Adipocyte (in vitro differentiated cells): ENCODE measurements around the gene RGS7BP.
"Not testable (repeated sequence)": the region's sequence is repeated elsewhere in the genome, so short reads cannot be mapped to it uniquely, and the experiment has no call there.

ENCODE experiments used
- DNase-seq: peaks from one replicate; pipeline ENCODE4 v3.0.0-alpha.2; 2015; ENCODE audit warnings: low read depth
- H3K27me3 ChIP-seq: replicated peaks from 2 replicates; pipeline ENCODE4 v1.7.0; 2013; ENCODE audit warnings: mild to moderate bottlenecking, low read length, moderate library complexity; ENCODE audit not compliant: control insufficient read depth, insufficient read depth
- H3K36me3 ChIP-seq: 2 replicates; pipeline ENCODE4 v1.7.0; 2013; ENCODE audit warnings: low read length, mild to moderate bottlenecking, moderate library complexity; ENCODE audit not compliant: control insufficient read depth, insufficient read depth, severe bottlenecking
- H3K4me1 ChIP-seq: 2 replicates; pipeline ENCODE4 v1.7.0; 2013; ENCODE audit warnings: mild to moderate bottlenecking, low read length, moderate library complexity; ENCODE audit not compliant: control insufficient read depth, insufficient read depth
- H3K4me3 ChIP-seq: 2 replicates; pipeline ENCODE4 v1.7.0; 2013; ENCODE audit warnings: mild to moderate bottlenecking, low read length, moderate library complexity
- H3K9ac ChIP-seq: 2 replicates; pipeline ENCODE4 v1.7.0; 2013; ENCODE audit warnings: mild to moderate bottlenecking, low read length, moderate library complexity
- H3K9me3 ChIP-seq: 2 replicates; pipeline ENCODE4 v1.7.0; 2013; ENCODE audit warnings: mild to moderate bottlenecking, low read length, moderate library complexity; ENCODE audit not compliant: control insufficient read depth

Gene RGS7BP

DNA sequence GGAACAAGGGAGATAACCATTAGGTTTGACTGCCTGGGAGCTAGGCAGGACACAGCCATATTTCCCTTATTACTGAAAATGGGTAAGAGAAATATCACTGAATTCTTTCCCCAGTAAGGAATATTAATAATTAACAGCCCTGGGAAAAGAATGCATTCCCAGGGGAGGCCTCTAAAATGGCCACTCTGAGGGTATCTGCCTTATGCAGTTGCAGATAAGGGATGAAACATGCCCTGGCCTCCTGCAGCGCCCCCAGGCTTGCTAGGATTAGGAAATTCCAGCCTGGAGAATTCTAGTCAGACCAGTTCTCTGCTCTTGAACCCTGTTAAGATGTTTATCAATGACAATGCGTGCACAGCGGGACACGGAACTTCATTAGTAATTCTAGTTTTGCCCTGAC, 52.8 kb downstream of the RGS7BP start:
- not testable (repeated sequence) for DNase-seq, H3K4me1 ChIP-seq, H3K36me3 ChIP-seq, H3K4me3 ChIP-seq, H3K9ac ChIP-seq, H3K27me3 ChIP-seq
- H3K9me3 ChIP-seq = peaks cover 10% of the 10 kb centered on the region

DNA sequence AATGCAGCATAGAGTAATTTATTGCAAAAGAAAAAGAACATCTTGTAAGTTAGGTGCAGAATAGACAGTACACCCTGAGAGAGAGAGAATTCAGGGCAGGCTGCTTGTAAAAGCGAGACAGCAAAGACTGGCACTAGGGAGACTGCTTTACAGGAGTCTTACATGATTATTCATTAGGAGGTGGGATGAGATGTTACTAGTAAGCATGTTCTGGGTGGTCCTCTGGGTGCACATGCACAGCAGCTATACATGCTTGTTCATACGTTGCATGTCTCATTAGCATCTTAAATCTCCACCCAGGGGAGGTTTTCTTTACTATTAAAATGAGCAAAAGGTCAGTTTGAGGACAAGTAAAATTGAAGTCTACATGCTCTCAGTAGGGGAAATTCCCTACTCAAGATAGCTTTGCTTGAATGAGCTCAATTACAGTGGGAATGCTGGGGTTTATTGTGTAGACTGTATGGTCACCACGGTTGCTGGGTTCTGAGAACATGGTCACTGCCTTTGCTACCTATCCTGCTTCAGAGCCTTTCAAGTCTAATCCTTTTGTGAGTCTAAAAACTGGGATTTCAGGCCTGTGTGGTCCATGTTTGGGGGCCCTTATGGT, 60.6 kb downstream of the RGS7BP start:
- H3K9ac ChIP-seq = no peak overlapping the region
- H3K27me3 ChIP-seq = no peaks in the 10 kb centered on the region
- H3K4me1 ChIP-seq = no peaks in the 10 kb centered on the region
- no peak for DNase-seq
- no peak overlapping the region for H3K4me3 ChIP-seq
- H3K36me3 ChIP-seq = no peaks in the 10 kb centered on the region
- no peaks in the 10 kb centered on the region for H3K9me3 ChIP-seq

DNA sequence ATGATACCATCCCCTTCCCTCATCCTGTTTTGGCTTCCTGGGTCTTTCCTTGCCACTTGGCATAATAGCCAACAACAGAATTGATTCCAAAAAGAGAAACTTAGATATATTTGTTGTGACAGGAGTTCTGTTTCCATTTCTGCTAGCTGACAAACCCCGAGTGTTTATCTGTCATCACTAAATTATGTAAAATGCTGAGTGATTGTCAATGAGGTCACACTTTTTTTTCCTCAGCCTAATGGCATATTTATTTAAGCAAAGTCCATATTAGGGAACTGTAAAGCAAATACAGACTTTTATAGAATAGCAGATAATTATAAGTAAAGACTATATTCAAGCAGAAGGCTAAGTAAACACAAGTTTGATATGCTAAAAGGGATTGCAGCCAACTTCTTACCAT, 64.0 kb downstream of the RGS7BP start:
- Histone ChIP-seq H3K4me1 (no peaks in the 10 kb centered on the region), H3K36me3 (no peaks in the 10 kb centered on the region), H3K9me3 (no peaks in the 10 kb centered on the region), H3K4me3 (no peak overlapping the region), H3K27me3 (no peaks in the 10 kb centered on the region), H3K9ac (no peak overlapping the region)
- no peak for DNase-seq

DNA sequence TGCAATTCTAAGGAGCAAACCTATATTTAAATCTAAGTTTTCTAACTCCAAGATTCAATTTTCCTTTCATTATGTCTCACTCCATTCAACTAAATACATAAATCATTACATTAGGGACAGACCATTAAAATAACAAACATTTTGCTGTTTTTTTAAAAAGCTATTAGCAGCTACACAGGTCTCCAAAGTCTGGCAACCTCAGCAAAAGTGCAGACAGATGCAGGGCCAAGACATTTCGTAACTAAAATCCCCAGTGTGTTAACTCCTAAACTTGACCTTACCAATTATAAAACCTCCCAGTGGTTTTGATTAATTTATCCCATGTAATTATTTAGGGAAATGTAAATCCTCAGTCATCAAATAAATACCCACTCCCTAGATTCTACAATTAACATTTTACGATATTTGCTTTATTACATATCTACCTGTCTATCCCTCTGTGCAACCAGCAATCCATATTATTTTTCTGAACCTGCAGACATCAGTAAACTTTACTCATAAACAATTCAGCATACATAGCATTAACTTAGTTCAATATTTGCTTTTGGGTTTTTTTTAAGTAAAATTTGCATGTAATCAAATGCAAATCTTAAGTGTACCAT, 64.7 kb downstream of the RGS7BP start:
- Histone ChIP-seq H3K4me3 (no peak overlapping the region), H3K27me3 (no peaks in the 10 kb centered on the region), H3K36me3 (no peaks in the 10 kb centered on the region), H3K9ac (no peak overlapping the region), H3K4me1 (peaks cover 3% of the 10 kb centered on the region), H3K9me3 (no peaks in the 10 kb centered on the region)
- no peak for DNase-seq

DNA sequence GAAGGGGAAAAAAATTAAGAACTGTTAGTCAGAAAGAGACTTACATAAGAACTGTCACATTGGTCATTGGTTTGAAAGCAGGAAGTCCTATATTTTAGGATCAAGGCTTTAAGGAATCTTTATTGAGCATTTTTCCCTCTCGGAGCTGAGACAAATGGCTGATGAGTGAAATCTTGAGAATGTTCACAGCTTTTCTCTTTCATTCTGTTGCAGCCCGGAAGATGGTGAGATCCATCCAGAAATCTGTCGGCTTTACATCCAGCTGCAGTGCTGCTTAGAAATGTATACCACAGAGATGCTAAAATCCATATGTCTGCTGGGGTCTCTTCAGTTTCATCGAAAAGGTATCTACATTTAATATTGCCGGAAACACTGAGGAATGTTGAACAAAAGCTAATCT, 69.7 kb downstream of the RGS7BP start:
- DNase-seq = no peak
- H3K9me3 ChIP-seq = no peaks in the 10 kb centered on the region
- no peaks in the 10 kb centered on the region for H3K36me3 ChIP-seq
- peaks cover 8% of the 10 kb centered on the region for H3K27me3 ChIP-seq
- H3K4me1 ChIP-seq = peaks cover 8% of the 10 kb centered on the region
- no peak overlapping the region for H3K9ac ChIP-seq
- peak overlapping the region; percentile 36 for H3K4me3 ChIP-seq

DNA sequence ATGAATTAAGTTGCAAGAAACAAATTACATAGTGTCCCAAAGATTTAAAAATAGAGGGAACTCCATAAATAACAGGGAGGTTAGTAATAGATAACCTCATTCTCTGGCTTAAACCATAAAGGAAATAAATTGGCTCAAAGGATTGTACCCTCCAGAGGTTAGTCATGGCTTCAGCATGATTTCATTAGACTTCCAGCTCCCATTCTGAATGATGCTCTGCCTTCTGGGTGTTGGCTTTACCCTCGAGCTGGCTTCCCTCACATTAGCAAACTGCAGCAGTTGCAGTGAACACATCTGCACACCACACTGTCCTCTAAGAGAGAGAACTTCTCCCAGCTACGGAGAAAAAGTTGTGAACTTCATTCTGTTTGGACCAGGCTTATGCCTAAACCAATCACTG, 70.4 kb downstream of the RGS7BP start:
- Histone ChIP-seq H3K9ac (no peak overlapping the region), H3K4me3 (peak overlapping the region; percentile 40), H3K27me3 (peaks cover 8% of the 10 kb centered on the region), H3K4me1 (peaks cover 9% of the 10 kb centered on the region), H3K9me3 (no peaks in the 10 kb centered on the region), H3K36me3 (no peaks in the 10 kb centered on the region)
- DNase-seq = no peak

DNA sequence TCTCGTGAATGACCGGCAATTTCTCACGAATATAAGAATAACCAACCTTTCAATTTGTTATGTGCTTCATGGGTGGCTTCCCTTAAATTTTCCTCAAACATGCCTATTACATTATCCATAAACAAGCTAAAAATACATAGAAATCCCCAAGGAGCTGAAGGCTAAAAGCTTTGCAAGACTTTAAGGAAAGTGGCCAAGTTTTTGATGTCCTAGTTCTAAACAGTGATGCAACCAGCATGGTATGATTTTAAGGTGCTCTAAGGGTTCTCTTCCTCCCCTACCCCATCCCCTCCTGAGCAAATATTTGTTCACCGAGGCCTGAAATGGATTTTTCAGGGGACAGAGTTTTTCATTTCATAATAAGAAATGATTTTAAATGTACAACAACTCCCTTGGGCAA, 79.8 kb downstream of the RGS7BP start:
- no peaks in the 10 kb centered on the region for H3K9me3 ChIP-seq
- H3K9ac ChIP-seq = no peak overlapping the region
- peaks cover 22% of the 10 kb centered on the region for H3K4me1 ChIP-seq
- peak overlapping the region; percentile 13 for H3K4me3 ChIP-seq
- DNase-seq = no peak
- peaks cover 33% of the 10 kb centered on the region for H3K27me3 ChIP-seq
- no peaks in the 10 kb centered on the region for H3K36me3 ChIP-seq

DNA sequence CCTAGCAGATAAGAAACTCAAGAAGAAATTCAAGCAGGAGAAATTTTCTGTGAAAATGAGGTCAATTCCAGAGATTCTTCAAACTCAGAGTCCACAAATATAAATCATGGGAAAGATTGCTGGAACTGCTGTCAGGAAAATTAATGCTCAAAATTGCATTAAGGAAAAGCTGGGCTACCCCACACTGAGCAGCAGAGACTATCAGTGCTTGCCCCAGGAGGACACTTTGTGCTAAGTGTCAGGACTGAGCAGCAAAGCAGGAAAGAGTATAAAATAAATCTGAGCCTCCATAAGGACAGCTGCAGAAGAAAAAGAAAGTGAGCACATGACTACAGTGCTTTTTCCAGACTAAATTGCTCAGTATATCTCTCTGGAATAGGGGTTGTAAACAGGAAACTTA, 81.6 kb downstream of the RGS7BP start:
- no peak for DNase-seq
- H3K9me3 ChIP-seq = no peaks in the 10 kb centered on the region

DNA sequence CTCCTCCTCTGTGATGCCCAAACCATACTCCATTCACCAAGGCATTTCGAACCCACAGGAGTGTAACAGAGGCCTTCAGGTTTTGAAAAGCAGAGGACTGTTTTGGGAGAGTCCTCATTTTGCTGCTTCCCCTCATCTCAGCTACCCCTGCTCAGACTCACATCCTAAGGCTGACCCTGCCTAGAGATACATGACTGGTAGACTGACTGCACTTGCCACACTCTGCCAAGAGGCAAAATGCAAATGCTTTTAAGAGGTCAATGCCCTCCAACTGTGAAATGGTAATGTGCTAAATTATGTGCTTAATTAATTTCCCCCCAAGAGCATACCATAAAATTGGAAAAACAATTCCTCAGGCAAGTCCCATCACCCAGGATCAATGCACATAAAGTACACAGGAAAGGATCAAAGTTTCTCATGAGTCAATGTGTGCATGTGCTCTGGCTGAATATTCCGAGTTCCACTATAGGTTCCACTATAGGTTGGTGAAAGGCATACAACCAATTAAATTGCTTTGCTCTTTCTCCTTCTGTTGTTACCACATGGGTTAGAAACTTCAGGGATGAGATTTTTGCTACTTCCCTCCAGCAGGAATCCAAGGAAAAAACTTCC, 87.0 kb downstream of the RGS7BP start:
- Histone ChIP-seq H3K27me3 (peaks cover 10% of the 10 kb centered on the region), H3K36me3 (no peaks in the 10 kb centered on the region), H3K9me3 (no peaks in the 10 kb centered on the region), H3K9ac (no peak overlapping the region), H3K4me1 (peaks cover 10% of the 10 kb centered on the region), H3K4me3 (no peak overlapping the region)
- no peak for DNase-seq

More for the DNA sequence above, 81.6 kb downstream of the RGS7BP start:
- H3K27me3 ChIP-seq = peaks cover 33% of the 10 kb centered on the region
- no peak overlapping the region for H3K4me3 ChIP-seq
- no peaks in the 10 kb centered on the region for H3K36me3 ChIP-seq
- peaks cover 18% of the 10 kb centered on the region for H3K4me1 ChIP-seq
- no peak overlapping the region for H3K9ac ChIP-seq

DNA sequence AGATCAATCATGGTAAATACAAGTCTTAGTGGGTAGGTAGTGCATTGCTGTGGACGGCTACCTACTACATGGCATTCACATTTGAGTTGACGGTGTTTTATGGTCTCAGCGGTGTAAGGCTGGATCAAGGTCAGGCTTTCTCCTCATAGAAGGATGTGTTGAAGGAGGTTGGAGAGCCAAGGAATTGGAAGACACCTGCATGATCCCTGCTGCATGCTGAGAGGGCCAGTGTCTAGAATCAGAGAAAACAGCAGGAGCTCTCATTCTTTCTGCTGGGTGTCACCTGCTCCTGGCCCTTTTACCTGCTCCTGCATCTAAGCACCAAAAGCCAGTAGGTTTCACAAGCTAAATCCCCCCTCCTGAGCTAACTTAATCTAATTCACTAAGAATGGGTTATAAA, 88.2 kb downstream of the RGS7BP start:
- Histone ChIP-seq H3K4me1 (peaks cover 10% of the 10 kb centered on the region), H3K36me3 (no peaks in the 10 kb centered on the region), H3K27me3 (peaks cover 11% of the 10 kb centered on the region), H3K9me3 (no peaks in the 10 kb centered on the region), H3K4me3 (no peak overlapping the region), H3K9ac (no peak overlapping the region)
- no peak for DNase-seq

DNA sequence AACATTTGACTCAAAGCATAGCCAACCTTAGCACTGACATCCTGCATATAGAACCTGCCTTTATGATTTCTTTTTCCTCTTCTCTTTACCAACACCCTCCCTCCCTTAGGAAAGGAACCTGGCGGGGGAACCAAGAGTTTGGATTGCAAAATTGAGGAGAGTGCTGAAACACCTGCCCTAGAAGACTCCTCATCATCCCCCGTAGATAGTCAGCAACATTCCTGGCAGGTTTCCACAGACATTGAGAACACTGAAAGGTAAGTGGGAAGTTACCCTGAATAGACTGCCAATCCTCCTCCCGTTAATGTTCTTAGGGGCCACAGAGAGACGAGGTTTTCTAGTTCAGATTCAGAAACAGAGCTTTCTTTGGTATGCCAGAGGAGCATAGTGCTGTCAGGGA, 88.8 kb downstream of the RGS7BP start:
- H3K36me3 ChIP-seq = no peaks in the 10 kb centered on the region
- H3K9ac ChIP-seq = no peak overlapping the region
- no peak for DNase-seq
- no peaks in the 10 kb centered on the region for H3K9me3 ChIP-seq
- H3K4me3 ChIP-seq = no peak overlapping the region
- H3K27me3 ChIP-seq = peaks cover 12% of the 10 kb centered on the region
- H3K4me1 ChIP-seq = peaks cover 10% of the 10 kb centered on the region
